HG02798 (cell line): ENCODE data around the gene ANKRD30B.
"Not testable (repeated sequence)": the region's sequence is repeated elsewhere in the genome, so short reads cannot be mapped to it uniquely, and the experiment has no call there.

ENCODE experiments used
- ATAC-seq: cut with Tn5 transposase; IDR thresholded peaks from one replicate; pipeline ENCODE4 v1.9.1; 2021; ENCODE audit warnings: mild to moderate bottlenecking; ENCODE audit not compliant: unreplicated experiment, poor library complexity

The ANKRD30B gene, protein sequence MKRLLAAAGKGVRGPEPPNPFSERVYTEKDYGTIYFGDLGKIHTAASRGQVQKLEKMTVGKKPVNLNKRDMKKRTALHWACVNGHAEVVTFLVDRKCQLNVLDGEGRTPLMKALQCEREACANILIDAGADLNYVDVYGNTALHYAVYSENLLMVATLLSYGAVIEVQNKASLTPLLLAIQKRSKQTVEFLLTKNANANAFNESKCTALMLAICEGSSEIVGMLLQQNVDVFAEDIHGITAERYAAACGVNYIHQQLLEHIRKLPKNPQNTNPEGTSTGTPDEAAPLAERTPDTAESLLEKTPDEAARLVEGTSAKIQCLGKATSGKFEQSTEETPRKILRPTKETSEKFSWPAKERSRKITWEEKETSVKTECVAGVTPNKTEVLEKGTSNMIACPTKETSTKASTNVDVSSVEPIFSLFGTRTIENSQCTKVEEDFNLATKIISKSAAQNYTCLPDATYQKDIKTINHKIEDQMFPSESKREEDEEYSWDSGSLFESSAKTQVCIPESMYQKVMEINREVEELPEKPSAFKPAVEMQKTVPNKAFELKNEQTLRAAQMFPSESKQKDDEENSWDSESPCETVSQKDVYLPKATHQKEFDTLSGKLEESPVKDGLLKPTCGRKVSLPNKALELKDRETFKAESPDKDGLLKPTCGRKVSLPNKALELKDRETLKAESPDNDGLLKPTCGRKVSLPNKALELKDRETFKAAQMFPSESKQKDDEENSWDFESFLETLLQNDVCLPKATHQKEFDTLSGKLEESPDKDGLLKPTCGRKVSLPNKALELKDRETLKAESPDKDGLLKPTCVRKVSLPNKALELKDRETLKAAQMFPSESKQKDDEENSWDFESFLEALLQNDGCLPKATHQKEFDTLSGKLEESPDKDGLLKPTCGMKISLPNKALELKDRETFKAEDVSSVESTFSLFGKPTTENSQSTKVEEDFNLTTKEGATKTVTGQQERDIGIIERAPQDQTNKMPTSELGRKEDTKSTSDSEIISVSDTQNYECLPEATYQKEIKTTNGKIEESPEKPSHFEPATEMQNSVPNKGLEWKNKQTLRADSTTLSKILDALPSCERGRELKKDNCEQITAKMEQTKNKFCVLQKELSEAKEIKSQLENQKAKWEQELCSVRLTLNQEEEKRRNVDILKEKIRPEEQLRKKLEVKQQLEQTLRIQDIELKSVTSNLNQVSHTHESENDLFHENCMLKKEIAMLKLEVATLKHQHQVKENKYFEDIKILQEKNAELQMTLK (N-terminal part only)

DNA sequence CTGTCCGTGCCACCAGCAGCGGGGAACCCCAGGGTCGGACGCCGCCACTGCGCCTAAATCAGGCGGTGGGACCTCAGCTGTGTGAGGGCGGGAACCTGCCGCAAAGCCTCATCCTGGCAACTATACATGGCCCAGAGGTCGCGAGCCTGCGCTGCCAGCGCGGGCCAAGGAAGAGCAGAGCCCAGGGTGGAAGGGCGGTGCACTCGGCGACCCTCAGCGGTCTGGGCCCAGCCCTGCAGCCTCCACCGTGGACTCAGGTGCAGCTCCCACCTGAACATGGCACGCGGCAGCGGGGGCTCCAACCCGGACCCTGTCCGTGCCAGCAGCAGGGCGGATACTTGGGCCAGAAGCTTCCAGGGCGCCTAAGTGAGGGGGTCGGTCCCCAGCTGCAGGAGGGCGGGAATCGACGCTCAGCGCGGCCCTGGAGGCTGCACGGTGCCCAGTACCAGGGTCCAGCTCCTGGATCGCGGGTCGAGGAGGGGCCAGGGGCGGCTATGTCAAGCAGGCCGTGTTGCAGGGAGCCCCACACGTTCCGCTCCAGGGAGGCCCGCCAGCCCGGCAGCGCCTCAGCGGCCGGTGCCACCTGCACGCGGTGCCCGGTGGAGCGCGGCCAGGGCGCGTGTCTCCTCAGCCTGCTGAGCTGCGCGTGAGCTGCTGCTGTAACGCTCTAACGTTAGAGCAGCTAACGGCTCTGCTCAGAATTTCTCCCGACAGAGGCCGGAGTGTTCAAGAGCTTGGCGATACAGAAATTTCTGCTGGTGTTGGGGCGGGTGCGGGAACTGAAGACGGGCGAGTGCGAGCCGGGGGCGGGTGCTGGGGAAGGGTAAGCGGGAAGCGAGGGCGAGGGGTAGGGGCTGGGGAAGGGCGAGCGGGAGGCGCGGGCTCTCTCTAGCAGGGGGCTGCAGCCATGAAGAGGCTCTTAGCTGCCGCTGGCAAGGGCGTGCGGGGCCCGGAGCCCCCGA, at the start of gene ANKRD30B:
ANKRD30B (plus strand) TSS at position 660 of the 962 bp plus-strand sequence; CDS start at position 908, 248 bp downstream.
- ATAC-seq: no peak

DNA sequence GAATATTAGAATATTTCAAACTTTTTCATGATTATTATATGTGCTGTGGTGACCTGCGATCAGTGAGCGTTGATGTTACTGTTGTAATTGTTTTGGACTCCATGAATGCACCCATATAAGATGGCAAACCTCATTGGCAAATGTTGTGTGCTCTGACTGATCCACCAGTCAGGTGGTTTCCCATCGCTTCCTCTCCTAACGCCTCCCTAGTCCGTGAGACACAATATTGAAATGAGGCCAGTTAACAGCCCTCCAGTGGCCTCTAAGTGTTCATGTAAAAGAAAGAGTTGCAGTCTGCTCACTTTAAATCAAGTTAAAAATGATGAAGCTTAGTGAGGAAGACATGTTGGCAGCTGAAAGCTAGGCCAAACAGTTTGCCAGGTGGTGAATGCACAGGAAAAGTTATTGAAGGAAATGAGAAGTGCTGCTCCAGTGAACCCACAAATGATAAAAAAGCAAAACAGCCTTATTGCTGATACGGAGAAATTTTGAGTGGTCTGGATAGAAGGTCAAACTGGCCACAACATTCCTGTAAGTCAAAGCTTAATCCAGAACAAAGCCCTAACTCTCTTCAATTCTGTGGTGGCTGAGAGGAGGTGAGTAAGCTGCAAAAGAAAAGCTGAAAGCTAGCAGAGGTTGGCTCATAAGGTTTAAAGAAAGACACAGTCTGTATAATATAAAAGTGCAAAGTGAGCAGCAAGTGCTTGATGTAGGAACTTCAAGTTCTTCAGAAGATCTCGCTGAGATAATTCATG, 46.5 kb upstream of the ANKRD30B start:
- not testable (repeated sequence) for ATAC-seq

- ATAC-seq: not testable (repeated sequence)
These were observed 38.2 kb upstream of the ANKRD30B start for GRCh38 chr18:14709761-14710160.

DNA sequence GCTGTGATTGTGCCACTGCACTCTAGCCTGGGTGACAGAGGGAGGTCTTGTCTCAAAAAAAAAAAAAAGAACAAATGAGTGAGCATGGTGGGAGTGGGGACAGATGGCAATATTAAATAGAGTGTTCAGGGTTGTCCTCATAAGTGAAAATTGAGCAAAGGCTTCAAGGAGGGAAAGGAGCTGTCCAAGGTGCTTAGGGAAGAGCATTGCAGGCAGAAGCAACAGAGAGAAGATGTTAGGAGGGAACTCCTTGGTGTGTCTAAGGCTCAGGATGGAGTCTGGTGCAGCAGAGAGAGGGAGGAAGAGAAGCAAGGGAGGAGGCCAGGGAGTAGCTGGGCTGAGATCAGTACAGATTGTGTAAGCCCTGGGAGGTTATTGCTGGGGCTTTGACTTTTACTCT, 26.4 kb upstream of the ANKRD30B start:
- not testable (repeated sequence) for ATAC-seq

DNA sequence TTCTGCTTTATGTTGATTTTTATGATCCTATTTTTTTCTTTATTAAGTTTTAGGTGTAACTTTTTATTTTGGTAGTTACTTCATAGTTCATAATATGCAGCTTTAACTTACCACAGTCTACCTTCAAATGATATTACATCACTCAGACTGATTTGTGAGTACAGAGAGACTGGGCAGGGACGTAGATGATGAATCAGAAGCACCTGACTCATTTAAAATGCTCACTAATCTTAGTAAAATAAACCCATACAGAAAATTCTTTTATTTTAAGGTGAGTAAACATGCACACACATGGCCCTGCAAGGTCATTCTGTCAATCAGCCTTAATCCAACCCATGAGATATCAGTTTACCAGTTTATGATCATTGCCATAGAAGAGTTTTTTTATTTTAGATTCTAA, 8.9 kb upstream of the ANKRD30B start:
- ATAC-seq: not testable (repeated sequence)

DNA sequence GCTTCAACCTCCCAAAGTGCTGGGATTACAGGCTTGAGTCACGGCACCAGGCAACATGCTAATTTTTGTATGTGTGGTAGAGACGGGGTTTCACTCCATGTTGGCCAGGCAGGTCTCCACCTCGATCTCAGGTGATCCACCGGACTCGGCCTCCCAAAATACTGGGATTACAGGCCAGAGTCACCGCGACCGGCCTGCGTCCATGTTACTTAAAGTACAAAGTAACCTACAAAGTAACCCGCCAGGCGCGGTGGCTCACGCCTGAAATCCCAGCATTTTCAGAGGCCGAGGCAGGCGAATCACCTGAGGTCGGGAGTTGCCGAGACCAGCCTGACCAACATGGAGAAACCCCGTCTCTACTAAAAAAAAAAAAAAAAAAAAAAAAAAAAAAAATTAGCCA, 1.1 kb upstream of the ANKRD30B start:
- ATAC-seq: no peak

GRCh38 chr18:14748496-14748895, 524 bp downstream of the ANKRD30B start:
- ATAC-seq: no peak

- ATAC-seq: not testable (repeated sequence)
These were observed 15.6 kb downstream of the ANKRD30B start for GRCh38 chr18:14763566-14763965.

DNA sequence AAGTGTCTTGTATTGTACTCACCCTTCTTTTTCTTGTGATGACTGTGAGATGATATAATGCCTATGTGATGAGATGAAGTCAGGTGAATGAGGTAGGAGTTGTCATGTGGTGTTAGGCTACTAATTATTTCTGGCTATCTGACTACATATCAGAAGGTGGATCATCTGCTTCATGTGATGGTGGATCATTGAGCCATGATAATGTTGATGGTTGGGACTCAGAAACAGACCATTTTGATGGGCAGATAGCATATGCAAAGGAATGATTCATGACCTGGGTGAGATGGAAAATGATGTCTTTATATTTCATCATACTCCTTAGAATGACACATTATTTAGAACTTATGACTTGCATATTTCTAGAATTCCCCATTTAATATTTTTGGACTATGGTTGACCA, 19.5 kb downstream of the ANKRD30B start:
- no peak for ATAC-seq

- no peak for ATAC-seq
These were observed 20.3 kb downstream of the ANKRD30B start for GRCh38 chr18:14768241-14768640.

GRCh38 chr18:14769381-14769780, 21.4 kb downstream of the ANKRD30B start:
- ATAC-seq: no peak

- ATAC-seq: no peak
These were observed 28.8 kb downstream of the ANKRD30B start for GRCh38 chr18:14776801-14777200.

GRCh38 chr18:14781671-14782070, 33.7 kb downstream of the ANKRD30B start:
- ATAC-seq: no peak

DNA sequence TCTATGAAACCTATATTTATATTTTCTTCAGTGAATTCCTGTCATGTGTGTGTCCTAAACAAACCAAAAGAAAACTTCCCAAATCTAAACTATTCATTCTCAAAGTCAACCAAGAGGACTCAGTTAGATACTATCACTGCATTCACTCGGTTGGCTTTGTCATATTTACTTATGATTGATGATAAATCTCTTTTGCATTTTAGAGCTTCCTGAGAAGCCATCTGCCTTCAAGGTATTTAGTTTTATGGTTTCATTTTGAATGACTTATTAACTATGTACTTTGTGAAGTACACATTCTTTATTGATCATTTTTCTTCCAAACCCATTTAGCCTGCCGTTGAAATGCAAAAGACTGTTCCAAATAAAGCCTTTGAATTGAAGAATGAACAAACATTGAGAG, 36.2 kb downstream of the ANKRD30B start:
- no peak for ATAC-seq

DNA sequence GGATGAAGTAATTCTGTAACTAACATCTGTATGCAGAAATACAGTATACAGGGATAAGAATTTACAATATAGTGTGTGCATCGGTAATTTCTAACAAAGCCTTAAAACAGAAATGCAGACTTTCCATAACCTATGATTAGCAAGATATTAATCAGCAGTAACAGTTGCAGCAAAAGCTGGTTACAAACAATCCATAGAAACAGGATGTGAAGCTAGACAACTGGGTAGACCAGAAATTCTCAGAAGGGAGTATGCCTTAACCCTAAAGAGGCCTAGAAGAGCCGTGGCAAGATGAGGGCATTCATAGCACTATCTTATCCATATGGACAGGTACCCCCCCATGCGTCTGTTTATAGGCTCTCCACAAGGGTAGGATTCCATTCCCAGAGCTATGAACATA, 48.9 kb downstream of the ANKRD30B start:
- ATAC-seq: not testable (repeated sequence)

GRCh38 chr18:14797969-14798764, 50.2 kb downstream of the ANKRD30B start:
- not testable (repeated sequence) for ATAC-seq

DNA sequence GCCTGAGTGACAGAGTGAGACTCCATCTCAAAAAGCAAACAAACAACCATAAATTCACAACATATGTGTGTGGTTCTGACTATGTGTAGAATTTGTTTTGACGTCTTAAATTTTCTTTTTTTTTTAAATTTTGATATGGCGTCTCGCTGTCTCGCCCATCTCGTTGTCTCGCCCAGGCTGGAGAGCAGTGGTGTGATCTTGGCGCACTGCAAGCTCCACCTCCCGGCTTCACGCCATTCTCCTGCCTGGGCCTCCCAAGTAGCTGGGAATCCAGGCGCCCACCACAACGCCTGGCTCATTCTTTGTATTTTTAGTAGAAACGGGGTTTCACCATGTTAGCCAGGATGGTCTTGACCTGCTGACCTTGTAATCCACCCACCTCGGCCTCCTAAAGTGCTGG, 63.1 kb downstream of the ANKRD30B start:
- ATAC-seq: not testable (repeated sequence)
